Measurements from ENCODE around the gene FAM13C.
"Not testable (repeated sequence)": the region's sequence is repeated elsewhere in the genome, so short reads cannot be mapped to it uniquely, and the experiment has no call there.

Gene FAM13C

DNA sequence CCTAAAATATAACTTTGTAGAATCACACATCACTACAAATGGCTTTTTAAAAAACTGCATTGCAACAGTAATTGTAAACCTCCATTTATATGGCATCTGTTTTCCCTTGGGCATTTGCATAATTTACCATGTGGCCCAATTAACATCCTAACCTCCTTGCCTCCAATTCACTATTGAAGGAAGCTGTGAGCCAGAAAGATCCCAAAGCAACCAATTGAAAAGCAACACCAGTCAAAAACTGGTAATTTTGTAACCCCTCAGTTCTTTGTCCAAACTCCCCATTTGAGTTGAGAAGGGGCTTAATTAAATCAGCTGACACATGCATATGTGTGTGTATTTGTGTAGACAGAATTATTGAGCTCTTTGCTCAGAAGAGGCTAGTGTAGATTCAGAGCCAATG, 90.3 kb downstream of the FAM13C start:
- no peak for DNase-seq

DNA sequence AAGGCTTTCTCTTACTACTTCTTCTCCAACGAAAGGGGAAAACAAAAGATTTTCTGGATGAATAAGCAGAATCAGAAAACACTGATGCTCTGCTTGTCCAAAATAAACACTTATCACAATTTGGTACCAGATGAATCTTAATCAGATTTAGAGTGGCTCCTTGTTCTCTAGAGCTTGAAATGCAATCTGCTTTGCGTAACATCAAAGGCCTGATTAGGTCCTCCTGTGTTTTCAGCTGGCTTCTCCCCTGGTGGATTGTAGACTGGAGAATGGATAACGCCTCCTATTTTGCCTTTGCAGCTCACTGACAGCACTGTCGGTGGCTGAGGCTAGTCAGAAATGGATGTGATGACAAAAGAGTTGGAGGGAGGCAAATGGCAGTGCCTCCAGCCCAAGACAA, 91.2 kb downstream of the FAM13C start:
- no peak for DNase-seq

DNA sequence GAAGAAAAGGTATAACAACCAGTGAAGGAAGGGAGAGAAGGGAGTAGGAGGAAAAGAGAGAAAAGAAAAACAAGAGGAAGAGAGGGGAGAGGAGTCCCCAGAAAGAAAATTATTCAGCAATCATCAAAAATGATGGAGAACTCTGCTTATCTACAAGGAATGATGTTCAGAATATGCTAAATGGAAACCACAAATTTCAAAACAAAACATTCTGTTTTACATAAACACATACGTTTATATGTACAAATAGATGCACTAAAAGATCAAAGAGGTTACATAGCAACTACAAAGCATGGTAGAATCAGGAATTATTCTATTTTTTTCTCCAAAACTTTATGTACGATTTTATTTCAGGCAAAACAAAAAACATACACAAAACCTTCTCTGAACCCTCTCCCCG, 91.9 kb downstream of the FAM13C start:
- DNase-seq: no peak

DNA sequence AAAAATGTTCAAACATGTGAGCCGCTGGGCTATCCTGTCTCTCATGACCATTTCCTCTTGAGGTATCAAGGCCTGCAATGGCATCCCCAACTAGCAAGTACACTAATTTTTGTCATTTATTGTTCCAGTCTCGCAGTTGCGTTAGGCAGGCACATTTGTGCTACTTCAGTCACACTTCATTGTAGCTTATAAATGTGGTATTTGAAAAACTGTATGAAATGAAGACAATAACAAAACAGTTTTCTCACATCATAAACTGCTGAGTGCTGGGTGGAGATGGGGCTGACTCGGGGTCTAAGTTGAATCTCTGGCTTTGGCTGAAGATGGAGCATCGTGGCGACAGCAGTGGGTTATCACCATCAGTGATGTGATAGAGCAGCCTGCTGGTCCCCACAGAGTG, 92.7 kb downstream of the FAM13C start:
- no peak for DNase-seq

DNA sequence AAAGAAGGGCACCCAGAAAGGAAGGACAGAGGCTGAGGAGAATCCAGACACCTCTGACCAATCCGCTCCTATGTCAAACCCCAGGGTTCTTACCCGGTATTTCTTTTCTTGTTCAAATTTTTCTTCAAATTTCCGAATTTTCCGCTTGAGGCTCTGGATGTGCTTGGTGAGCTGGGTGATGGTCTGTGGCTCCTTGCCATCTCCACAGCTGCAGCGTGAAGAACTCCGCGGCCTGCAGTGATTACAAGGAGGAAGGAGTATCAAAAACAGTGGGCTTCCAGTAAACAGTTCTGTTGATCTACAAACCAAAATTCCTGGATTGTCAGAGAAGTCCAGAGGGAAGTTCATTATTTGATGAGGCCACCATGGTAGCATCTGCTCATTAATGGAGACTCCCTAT, 93.9 kb downstream of the FAM13C start:
- no peak for DNase-seq

DNA sequence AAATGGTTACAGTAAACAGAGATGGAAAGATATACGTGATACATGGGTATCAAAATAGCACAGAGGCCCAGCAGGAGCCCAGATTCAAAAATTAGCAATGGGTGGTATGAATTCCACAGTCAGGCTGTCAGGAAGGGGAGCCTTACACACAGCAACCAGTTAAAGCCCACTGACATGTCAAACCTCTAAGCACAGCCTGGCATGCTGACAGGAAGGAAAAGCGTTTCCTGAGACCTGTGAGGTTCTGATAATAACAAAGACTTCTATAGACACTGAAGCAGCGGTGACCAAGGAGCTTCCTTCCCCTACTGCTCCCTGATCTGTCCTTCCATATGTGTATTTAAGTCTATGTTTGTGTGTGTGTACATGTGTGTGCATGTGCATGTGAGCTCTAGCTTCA, 96.0 kb downstream of the FAM13C start:
- no peak for DNase-seq

DNA sequence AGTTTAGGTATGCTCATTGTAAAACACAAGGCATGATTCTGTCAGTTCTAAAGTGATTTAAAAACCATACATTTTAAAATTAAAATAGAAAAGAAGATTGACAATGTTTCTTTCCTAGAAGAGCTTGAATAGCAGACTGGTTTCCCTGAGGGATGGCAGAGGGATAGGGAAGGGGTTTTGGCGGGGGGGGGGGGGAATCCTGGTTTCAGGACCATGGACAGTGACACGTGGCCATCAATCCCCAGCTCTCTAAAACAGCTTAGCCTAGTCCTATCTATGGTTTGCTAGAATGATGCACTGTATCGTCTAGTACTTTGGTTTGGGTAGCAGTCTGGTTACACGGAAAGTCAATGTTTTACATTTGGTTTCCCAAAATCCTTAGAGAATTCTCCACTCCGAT, 97.2 kb downstream of the FAM13C start:
- DNase-seq: no peak

DNA sequence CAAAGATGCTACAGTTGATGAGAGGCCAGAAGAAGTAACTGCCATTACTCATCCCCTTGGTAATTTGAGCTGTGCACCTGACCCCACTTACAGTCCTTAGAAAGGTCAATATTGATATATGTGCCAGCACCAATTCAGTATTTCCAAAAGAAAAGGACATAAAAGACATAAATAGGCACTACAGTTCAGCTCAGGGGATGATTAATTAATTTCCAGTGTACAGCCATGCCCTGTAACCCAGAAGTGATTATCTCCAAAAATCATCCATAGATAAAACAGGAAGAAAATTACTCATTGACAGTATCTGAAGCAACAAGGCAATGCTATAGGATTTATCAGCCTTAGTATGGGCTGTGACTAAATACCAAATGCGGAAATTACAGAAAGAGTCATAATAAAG, 103.5 kb downstream of the FAM13C start:
- no peak for DNase-seq

DNA sequence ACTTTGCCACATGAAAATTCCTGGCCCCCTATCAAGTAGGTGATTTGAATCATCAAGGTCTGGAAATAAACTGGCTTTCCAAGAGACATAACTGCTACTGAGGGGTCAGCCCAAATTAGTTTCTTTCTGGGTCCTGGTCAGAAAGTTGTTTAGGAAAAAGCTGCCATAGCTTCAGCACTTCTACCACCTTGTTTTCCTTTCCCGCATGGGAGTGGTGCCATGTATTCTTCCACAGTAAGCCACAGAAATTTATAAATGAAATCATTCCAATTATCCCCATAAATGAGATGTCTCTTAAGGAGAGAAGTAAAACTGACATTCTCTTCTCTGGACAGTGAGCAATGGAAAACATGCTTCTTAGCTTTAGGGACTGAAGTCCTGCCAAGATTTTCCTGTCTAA, 105.1 kb downstream of the FAM13C start:
- no peak for DNase-seq

DNA sequence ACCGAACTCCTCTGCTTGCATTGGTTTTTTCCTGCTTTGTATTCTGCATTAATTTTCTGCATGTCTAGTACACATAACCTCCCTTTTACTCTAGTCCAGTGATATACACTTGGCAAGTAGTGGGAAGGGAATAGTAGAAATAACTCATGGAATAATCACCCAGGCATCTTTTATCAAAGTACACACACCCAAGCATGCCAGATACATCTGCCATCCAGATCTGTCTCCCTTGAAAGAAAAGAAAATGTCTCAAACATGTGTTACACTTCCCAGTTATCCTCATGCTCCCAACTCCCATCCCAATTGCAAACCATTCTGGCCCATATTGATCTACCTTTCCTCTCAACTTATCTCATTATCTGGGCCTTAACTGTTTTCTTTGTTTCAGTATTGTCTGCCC, 106.9 kb downstream of the FAM13C start:
- no peak for DNase-seq

DNA sequence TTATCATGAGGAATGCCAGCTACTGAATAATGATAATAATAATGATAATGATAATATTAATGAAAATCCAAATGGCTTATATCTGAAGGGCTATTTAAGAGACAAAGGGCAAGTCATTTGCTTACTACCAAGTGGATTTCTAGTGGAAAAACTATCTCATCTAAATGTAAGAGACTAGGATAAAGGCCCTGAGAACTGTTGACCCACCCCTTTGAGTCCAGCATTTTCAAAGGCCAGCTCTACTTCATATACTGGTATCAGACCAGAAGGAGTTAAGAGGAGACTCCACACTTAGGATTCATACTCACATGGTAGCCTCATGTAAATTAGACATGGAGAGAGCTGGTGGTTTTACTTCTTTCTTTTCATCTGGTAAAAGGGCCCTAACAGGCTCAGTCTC, 109.9 kb downstream of the FAM13C start:
- no peak for DNase-seq

DNA sequence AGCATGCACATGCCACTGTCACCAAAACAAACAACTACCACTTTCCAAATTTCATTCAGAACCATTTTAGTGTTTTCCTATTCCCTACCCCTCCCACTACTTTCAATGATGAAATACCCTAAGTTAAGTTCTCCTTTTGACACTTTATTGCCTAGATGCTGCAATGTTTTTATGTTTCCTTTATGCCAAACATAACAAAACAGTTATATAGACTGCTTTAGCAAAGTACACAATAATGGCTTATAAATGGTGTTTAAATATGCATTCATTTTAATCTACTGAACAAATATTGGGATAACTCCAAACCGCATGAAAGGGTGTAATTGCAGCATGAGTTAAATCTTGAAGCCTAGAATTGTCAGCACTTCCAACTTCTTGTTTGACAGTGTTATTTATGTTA, 116.7 kb downstream of the FAM13C start:
- no peak for DNase-seq

DNA sequence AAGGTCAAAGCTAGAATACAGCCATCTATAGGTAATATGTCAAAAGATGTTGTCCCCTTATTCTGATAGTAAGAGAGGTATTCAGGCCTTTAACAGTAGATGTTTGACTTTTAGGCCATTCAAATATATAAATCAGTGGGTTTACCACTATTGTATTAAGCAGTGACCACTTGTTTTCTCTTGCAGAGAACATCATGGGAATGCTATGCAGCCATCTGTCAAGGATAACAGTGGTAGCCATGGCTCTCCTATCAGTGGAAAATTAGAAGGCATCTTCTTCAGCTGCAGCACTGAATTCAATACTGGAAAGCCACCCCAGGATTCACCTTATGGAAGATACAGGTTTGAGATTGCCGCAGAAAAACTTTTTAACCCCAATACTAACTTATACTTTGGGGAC, 117.5 kb downstream of the FAM13C start:
- DNase-seq: no peak

DNA sequence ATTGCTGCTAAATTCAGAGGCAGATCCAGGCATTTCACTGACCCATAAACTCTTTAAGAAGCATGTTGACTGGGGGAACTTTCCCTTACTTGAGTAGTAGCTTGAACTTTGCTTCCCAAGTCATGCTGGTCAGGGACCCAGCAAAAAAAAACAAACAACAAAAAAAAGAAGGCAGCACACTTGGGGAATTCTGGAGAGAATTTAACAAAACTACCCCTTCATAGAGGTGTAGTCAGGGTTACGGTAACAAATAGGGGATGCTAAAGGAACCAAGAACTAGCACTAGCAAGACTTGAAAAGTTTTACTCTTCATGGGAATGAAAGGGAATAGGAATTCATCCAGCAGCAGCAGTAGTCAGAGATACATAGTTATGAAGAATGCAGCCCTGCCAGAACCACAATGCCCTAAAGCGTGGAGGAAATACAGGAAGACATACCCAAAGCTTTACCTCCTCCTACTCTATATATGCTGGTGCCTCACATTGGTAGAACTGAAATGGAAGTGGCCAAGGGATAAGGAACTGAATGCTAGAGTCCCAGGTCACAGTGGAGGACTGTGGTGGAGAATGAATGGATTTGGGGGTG, 118.6 kb downstream of the FAM13C start:
- no peak for DNase-seq

DNA sequence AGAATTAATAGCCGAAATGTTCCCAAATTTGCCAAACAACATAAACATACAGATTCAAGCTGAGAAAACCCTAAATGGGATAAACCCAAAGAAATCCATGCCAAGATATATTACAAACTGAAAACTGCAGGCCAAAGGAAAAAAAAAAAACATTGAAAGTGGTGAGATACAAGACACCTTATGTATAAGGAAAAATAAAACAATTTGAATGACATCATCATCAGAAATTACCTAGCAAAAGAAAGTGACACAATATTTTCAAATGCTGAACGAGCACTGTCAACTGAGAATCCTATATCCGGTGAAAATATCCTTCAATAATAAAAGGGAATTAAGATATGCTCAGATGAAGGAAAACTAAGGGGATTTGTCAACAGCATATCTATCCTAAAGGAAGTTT, 119.4 kb downstream of the FAM13C start:
- no peak for DNase-seq

DNA sequence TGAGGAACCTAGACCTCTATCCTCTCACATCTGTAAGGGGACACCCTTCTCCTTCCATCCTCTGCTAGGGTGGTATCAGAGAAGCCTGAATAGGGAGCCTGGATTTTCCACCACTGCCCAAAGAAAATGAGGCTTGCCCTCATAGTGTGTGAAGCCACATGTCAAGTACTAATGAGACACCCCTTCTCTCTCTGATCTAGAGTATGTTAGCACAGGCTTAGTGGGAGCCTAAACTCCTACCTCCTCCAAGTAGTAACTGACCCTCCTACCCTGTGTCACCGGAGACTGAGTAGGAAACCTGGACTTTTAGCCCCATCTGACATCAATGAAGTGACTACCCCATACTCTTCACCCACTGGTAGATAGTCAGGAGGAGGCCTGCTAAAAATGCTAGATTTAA, 120.3 kb downstream of the FAM13C start:
- no peak for DNase-seq

DNA sequence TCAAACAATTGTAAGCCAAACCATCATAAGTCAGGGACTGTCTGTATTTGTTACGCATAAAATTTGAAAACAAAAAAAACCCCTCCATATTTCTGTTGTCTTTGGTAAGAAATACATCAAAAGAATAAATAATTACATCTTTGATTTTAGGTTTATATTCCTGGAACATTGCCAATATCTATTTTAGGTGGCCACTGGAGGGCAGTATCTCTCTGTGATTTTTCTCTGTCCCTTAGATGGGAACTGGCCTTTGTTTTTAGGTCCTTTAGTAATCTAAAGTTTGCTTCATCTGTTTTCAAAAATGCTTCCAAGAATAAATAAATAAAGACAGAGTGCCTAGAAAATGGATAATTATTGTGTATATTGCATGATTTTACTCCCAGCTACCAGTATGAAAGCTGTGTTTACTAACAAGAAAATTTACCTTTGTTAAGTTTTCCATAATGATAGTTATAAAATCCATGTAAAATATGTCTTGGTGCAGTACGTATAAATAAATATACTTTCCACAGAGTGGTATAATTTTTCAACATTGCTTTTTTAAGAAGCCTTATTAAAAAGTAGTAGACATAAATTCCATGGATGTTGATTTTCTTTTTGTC, 121.7 kb downstream of the FAM13C start:
- no peak for DNase-seq

DNA sequence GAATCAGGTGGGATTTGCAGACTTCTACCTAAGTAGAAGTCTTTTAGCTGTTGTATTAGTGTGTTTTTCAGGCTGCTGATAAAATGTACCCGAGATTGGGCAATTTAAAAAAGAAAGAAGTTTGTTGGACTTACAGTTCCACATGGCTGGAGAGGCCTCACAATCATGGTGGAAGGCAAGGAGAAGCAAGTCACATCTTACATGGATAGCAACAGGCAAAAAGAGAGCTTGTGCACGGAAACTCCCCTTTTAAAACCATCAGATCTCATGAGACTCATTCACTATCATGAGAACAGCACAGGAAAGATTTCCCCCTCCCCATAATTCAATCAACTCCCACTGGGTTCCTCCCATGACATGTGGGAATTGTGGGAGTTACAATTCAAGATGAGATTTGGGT, 123.2 kb downstream of the FAM13C start:
- DNase-seq: not testable (repeated sequence)

DNA sequence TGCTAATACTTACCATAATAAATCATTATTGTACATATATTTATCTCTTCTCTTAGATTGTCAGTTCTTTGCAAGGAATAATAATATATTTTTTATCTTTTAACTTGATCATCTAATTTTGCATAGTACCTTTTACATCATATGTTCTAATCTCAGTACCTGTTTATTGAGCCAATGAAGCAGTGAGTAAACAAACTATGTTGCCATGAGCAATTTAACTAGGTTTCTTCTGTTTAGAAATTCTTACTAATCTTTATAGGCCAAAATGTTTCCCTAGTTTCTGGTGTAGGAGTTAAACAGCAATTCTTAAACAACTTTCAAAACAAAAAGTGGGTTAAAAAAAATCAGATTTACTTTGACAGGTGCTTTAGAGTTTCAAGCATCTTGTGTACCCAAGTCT, 124.6 kb downstream of the FAM13C start:
- no peak for DNase-seq

DNA sequence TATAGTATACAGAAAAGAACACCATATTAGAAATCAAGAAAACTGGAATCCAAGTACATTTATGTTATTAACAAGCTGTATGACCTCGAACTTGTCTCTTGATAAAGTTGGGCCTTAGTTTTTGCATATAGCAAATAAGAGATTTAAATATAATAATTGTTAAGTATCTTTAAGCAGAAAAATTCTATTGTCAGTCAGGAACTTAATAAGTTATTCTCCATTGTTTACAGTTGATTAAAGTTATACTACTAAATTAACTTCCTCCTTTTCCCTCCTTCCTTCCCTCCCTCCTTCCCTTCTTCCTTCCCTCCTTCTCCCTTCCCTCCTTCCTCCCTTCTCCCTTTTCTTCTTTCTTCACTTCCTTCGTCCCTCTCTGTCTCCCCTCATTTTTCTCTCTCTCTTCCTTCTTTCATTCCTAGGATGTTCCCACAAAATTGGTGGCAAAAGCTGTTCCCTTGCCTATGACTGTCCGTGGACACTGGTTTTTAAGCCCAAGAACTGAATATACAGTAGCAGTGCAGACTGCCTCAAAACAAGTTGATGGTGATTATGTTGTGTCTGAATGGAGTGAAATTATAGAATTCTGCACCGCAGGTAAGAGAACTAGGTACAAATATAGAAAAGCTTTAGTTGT, 126.2 kb downstream of the FAM13C start:
- no peak for DNase-seq

DNA sequence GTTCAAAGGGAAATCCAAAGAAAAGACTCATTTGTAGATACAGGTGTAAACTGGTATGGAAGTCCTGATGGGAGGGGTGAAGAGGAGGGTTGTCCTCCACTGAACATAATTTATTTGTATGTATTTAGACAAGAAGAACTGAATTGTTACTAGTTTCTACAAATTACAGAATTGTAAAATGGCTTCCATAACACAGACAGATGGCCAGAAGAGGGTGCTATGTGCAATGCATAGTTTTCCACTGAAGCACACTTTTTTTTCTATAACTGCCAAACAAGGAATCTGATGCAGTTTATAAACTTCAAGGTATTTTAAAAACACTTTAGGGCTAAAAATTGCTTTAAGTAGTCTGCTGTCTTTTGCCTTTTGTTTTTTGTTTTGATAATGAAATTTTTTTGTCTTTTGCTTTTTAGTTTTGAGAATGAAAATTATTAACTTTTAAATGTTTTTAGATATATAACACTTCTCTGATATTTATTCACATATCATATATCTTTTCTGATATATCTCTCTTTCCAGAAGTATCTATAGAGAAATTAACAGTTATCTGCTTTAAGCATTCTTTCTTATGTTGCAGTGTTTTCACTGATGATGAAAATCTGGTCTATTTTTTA, 127.4 kb downstream of the FAM13C start:
- DNase-seq: no peak

DNA sequence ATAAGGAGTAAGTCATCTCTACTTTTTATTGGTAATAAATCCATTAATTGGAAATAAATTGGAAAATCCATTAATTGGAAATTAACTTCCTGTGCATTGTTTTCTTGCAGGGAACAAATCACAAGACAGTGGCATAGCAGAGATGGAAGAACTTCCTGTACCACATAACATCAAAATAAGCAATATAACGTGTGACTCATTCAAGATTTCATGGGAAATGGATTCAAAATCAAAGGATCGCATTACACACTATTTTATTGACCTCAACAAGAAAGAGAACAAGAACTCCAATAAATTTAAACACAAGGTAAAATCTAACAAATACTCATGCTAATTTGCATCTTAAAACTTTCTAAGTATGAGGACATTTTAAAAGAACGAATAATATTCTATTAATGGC, 128.2 kb downstream of the FAM13C start:
- DNase-seq: no peak

DNA sequence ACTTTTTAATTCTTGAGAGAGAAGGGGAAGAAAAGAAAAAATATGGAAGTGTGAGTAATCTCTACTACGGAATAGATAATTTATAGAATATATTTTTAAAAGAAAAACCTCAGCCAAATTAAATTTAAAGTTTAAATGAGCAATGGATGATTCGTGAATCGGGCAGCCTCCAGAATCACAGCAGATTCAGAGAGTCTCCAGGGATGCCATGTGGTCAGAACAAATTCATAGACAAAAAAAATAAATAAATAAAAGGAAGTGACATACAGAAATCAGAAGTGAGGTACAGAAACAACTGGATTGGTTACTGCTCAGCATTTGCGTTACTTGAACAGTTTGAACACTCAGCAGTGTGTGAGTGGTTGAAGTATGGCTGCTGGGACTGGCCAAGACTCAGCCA, 132.9 kb downstream of the FAM13C start:
- no peak for DNase-seq

DNA sequence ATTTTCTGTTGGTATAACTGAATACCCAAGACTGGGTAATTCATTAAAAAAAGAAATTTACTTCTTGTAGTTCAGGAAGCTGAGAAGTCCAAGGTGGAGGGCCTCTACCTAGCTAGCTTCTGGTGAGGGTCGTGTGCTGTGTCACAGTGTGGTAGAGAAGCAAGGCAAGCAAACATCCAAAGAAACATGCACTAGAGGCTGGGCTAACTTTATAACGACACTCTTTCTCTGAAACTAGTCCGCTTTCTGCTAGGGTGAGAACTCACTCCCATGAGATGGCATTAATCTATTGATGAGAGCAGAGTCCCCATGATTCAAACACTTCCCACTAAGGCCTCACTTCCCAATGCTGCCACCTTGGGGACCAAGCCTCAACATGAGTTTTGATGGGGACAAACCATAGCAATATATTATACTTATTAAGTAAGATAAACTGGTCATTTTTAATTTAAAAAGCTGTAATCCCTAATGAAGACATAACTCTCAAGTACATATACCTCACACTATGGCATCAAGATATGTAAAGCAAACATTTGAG, 135.1 kb downstream of the FAM13C start:
- DNase-seq: no peak
